Natural killer cell (primary cell): ENCODE data around the gene DDO. TPM values are rescaled to one million over a fixed set of nuclear protein-coding genes. Genes with fewer than 3 reads are reported as not detected.

Experiments
- ATAC-seq, 3 donors: fragments of 150-1000 bp in 2 of 3; fragments of 200-7000 bp in 1 of 3; cut with Tn5 transposase; 1 replicate in 1 of 3; 2 replicates in 2 of 3; pipeline ENCODE4 v1.10.0; 2021; ENCODE audit warnings: mild to moderate bottlenecking in 2 of 3, moderate library complexity in 2 of 3
- DNase-seq, 2 donors: peaks; one replicate each; pipeline versions ENCODE4 v3.0.0 to v3.0.0-alpha.2; 2013 to 2021; ENCODE audit warnings: mixed read lengths in 1 of 2
- H3K27ac ChIP-seq: one replicate; pipeline ENCODE4 v1.5.1; 2013; ENCODE audit warnings: mild to moderate bottlenecking, low read length
- H3K27me3 ChIP-seq: one replicate; pipeline ENCODE4 v1.6.1; 2013; ENCODE audit warnings: low read length; ENCODE audit not compliant: control insufficient read depth, insufficient read depth
- H3K36me3 ChIP-seq: one replicate; pipeline ENCODE4 v1.6.1; 2013; ENCODE audit warnings: low read length; ENCODE audit not compliant: control insufficient read depth, insufficient read depth
- H3K4me1 ChIP-seq: one replicate; pipeline ENCODE4 v1.6.1; 2013; ENCODE audit warnings: low read length; ENCODE audit not compliant: control insufficient read depth, insufficient read depth
- H3K4me3 ChIP-seq: one replicate; pipeline ENCODE4 v1.5.1; 2013; ENCODE audit warnings: low read length
- H3K9me3 ChIP-seq: one replicate; pipeline ENCODE4 v1.6.1; 2013; ENCODE audit warnings: low read length; ENCODE audit not compliant: control insufficient read depth, insufficient read depth
- H3K27ac Mint-ChIP-seq, 2 donors: one replicate each; pipeline ENCODE4 v1.8.0; 2022; ENCODE audit warnings: mild to moderate bottlenecking in 2 of 2, mixed read lengths in 2 of 2, moderate library complexity in 1 of 2
- H3K27me3 Mint-ChIP-seq, 2 donors: one replicate each; pipeline ENCODE4 v1.8.0; 2022; ENCODE audit warnings: low read depth in 2 of 2, mixed read lengths in 2 of 2
- H3K36me3 Mint-ChIP-seq: one replicate; pipeline ENCODE4 v1.8.0; 2022; ENCODE audit warnings: mixed read lengths
- H3K4me1 Mint-ChIP-seq, 2 donors: one replicate each; pipeline ENCODE4 v1.8.0; 2022; ENCODE audit warnings: mixed read lengths in 2 of 2
- H3K4me3 Mint-ChIP-seq: one replicate; pipeline ENCODE4 v1.8.0; 2022; ENCODE audit warnings: mild to moderate bottlenecking, moderate library complexity, mixed read lengths
- H3K9me3 Mint-ChIP-seq, 2 donors: one replicate each; pipeline ENCODE4 v1.8.0; 2022; ENCODE audit warnings: mixed read lengths in 2 of 2
- WGBS: methylation state at CpG from one replicate; pipeline ENCODE4 v1.1.7; 2013; ENCODE audit warnings: missing lambda C conversion rate; ENCODE audit not compliant: insufficient coverage; 5-methylcytosine and 5-hydroxymethylcytosine counted together
- intact Hi-C: fragments of 100-400 bp; cut with micrococcal nuclease; formaldehyde crosslinking; loops from one replicate; pipeline ENCODE4 v1.14.2; 2022
- total RNA-seq, 4 donors: library from RNA; stranded (reverse); fragments of 120-200 nt in 1 of 4; gene quantifications; one replicate each; pipeline versions ENCODE4 v1.2.3 to v1.2.4, GENCODE V29; 2013 to 2022
- TF ChIP-seq, protein P1 (sequence below): fragments of 200-600 bp; IDR thresholded peaks from one replicate; pipeline ENCODE4 v1.8.0; 2022; ENCODE audit warnings: antibody characterized with exemption

DDO gene
- total RNA-seq, 3 donors from 2014 or later (not counting 1 experiment from before 2014, with no cell fraction given): 0.25 to 0.50 TPM; not detected in 1

DNA sequence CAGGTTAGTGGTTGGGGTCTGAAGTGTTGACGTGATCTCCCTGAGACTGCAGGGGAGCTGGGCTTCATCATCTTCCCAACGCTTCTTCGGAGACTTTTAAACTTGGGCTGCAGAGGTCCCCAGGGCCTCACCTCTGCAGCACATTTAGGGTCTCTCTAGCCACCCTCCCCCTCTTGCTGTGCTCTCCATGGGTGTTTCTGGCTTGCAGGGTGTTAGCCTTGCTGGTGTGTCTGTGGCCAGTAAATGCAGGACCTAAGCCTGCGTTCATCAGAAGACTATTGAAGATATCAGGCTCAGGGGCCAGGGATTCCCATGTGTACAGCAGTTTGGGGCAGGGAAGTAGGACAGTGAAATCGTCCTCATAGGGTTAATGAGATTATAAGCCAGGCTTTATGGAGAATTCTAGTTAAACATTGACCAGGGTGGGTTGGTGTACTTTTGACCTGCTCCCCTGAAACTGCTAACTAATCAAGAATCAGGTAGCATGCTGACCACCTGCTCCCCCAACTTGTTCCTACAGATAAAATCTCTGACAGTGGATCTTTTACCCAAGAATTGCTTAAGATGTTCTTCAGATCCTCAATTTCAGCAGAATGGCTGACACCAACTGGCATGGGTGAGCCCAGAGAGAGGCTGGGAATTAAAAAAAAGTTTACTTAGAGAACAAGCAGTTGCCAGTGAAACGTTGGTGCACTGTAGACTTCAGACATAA, 3.8 kb upstream of the DDO start:
- H3K27ac ChIP-seq: no peak overlapping the region
- no peak overlapping the region for H3K4me3 ChIP-seq
- H3K27me3 ChIP-seq: no peaks in the 10 kb centered on the region
- no peak overlapping the region for H3K27ac Mint-ChIP-seq
- no peak for DNase-seq
- H3K4me1 ChIP-seq: peaks cover 10% of the 10 kb centered on the region
- H3K9me3 Mint-ChIP-seq: peaks cover 4% of the 10 kb centered on the region in 2 donors
- H3K36me3 ChIP-seq: no peaks in the 10 kb centered on the region
- intact Hi-C loops: no loop called here
- ATAC-seq: no peak
- H3K4me3 Mint-ChIP-seq: no peak overlapping the region
- WGBS: 75% methylated on average over 6 of the region's 6 CpGs
- H3K4me1 Mint-ChIP-seq: peaks cover 14 to 26% of the 10 kb centered on the region in 2 donors
- peaks cover 3% of the 10 kb centered on the region for H3K9me3 ChIP-seq
- TF ChIP-seq, protein P1, sequence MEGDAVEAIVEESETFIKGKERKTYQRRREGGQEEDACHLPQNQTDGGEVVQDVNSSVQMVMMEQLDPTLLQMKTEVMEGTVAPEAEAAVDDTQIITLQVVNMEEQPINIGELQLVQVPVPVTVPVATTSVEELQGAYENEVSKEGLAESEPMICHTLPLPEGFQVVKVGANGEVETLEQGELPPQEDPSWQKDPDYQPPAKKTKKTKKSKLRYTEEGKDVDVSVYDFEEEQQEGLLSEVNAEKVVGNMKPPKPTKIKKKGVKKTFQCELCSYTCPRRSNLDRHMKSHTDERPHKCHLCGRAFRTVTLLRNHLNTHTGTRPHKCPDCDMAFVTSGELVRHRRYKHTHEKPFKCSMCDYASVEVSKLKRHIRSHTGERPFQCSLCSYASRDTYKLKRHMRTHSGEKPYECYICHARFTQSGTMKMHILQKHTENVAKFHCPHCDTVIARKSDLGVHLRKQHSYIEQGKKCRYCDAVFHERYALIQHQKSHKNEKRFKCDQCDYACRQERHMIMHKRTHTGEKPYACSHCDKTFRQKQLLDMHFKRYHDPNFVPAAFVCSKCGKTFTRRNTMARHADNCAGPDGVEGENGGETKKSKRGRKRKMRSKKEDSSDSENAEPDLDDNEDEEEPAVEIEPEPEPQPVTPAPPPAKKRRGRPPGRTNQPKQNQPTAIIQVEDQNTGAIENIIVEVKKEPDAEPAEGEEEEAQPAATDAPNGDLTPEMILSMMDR: no peak
- H3K36me3 Mint-ChIP-seq: peaks cover 13% of the 10 kb centered on the region
- peaks cover 24 to 58% of the 10 kb centered on the region in 2 donors for H3K27me3 Mint-ChIP-seq

DNA sequence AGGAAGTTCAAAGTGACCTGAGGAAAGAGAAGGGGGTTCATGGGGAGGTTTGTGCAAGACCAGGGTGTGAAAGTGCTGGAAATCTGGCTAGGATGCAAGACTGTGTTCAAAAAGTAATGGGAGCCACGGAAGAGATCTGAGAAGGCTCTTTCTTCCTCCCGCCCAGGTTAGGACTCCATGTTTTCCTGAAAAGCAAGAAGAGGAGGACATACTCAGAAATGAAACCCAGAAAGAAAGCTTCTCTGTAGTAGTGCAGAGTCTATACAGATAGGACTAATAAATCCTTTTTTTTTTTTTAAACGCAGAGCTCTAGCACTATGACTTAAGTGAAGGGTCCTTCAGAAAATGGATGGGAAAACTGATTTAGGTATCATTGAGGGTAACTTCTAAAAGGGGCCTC, 3.2 kb upstream of the DDO start:
- Mint-ChIP-seq H3K4me1 (peaks cover 14 to 26% of the 10 kb centered on the region in 2 donors), H3K4me3 (no peak overlapping the region), H3K27ac (no peak overlapping the region), H3K27me3 (peaks cover 20 to 52% of the 10 kb centered on the region in 2 donors), H3K9me3 (peaks cover 4% of the 10 kb centered on the region in 2 donors), H3K36me3 (peaks cover 13% of the 10 kb centered on the region)
- Histone ChIP-seq H3K4me1 (peaks cover 10% of the 10 kb centered on the region), H3K36me3 (no peaks in the 10 kb centered on the region), H3K27ac (no peak overlapping the region), H3K27me3 (no peaks in the 10 kb centered on the region), H3K4me3 (no peak overlapping the region), H3K9me3 (peaks cover 3% of the 10 kb centered on the region)
- WGBS: 87% methylated on average over 3 of the region's 3 CpGs
- no peak for DNase-seq
- TF ChIP-seq, protein P1: no peak
- intact Hi-C loops: no loop called here
- no peak for ATAC-seq

DNA sequence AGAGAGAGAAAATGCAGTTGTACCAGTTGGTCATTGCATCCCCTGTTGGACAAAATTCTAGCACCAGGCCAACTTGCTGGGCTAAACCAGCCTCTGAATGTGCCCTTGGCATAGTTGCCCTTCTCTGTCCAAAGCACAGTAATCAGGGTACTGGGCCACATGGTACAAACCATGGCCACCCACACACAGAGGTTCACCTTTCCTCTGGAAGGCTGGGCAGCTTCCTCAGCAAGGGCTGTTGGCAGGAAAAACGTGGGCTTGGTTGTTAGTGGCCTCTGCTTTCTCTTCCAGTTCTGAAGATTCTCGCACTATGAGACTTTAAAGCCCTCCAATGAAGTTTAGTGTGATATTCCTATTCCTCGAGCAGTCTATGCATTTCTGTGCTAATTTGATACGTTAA, 706 bp downstream of the DDO start:
- no peaks in the 10 kb centered on the region for H3K9me3 ChIP-seq
- no peaks in the 10 kb centered on the region for H3K27me3 ChIP-seq
- DNase-seq: no peak
- no peaks in the 10 kb centered on the region for H3K36me3 Mint-ChIP-seq
- TF ChIP-seq, protein P1: no peak
- no peaks in the 10 kb centered on the region for H3K36me3 ChIP-seq
- peaks cover 9 to 20% of the 10 kb centered on the region in 2 donors for H3K4me1 Mint-ChIP-seq
- no peaks in the 10 kb centered on the region for H3K9me3 Mint-ChIP-seq
- ATAC-seq: no peak
- no peak overlapping the region for H3K4me3 ChIP-seq
- H3K4me3 Mint-ChIP-seq: peak overlapping the region; percentile 65
- peaks cover 4 to 18% of the 10 kb centered on the region in 2 donors for H3K27me3 Mint-ChIP-seq
- H3K27ac ChIP-seq: no peak overlapping the region
- intact Hi-C loops: no loop called here
- H3K27ac Mint-ChIP-seq: peak overlapping the region in 1 of 2 donors; percentile 28
- peaks cover 7% of the 10 kb centered on the region for H3K4me1 ChIP-seq
- WGBS: 73% methylated on average over 4 of the region's 4 CpGs
